ENCODE measurements around the gene SLCO2B1. TPM values are rescaled to one million over a fixed set of nuclear protein-coding genes. Genes with fewer than 3 reads are reported as not detected.

SLCO2B1 gene
- total and polyA plus RNA-seq, 11 donors = 4.7 to 167 (median 15.8) TPM

- intact Hi-C loops (cut with DNase I) = no loop called here
- H3K27ac ChIP-seq = no peak overlapping the region
- TF ChIP-seq POLR2A (IDR thresholded peaks at IDR 0.05) = no peak
- TF ChIP-seq, protein P1, sequence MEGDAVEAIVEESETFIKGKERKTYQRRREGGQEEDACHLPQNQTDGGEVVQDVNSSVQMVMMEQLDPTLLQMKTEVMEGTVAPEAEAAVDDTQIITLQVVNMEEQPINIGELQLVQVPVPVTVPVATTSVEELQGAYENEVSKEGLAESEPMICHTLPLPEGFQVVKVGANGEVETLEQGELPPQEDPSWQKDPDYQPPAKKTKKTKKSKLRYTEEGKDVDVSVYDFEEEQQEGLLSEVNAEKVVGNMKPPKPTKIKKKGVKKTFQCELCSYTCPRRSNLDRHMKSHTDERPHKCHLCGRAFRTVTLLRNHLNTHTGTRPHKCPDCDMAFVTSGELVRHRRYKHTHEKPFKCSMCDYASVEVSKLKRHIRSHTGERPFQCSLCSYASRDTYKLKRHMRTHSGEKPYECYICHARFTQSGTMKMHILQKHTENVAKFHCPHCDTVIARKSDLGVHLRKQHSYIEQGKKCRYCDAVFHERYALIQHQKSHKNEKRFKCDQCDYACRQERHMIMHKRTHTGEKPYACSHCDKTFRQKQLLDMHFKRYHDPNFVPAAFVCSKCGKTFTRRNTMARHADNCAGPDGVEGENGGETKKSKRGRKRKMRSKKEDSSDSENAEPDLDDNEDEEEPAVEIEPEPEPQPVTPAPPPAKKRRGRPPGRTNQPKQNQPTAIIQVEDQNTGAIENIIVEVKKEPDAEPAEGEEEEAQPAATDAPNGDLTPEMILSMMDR (IDR thresholded peaks at IDR 0.05) = no peak
- no peaks in the 10 kb centered on the region for H3K36me3 ChIP-seq
- DNase-seq = no peak
- H3K27me3 ChIP-seq = peaks cover 0 to 12% (median 0%) of the 10 kb centered on the region in 9 donors
- no peaks in the 10 kb centered on the region for H3K4me1 ChIP-seq
- 62 to 79% (median 76%) methylated on average over 2 of the region's 2 CpGs for WGBS, 4 donors
- no peak overlapping the region for H3K4me3 ChIP-seq
- ATAC-seq = no peak
- H3K9me3 ChIP-seq = no peaks in the 10 kb centered on the region
Observed at GRCh38 chr11:75229466-75229865, 78.6 kb downstream of the SLCO2B1 start.

DNA sequence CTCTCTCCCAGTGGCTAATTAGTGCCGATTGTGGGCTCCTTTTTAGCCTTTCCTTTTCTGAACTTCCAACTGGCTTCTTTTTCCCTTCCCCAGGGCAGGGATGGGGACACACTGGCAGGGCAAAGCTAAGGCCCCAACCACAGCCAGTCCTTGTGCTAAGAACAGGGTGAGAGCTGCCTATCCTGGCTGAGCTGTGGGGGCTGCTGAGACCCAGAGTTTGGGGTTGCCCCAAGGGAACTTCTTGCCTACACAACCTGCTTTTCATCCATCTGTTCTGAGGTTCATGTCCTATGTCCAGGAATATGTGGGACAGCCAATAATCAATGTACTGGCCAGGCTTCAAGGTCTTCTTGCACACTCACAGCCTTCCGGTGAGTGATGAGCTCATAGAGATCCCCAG, 79.7 kb downstream of the SLCO2B1 start:
- no peak overlapping the region for H3K4me3 ChIP-seq
- H3K36me3 ChIP-seq = no peaks in the 10 kb centered on the region
- no peaks in the 10 kb centered on the region for H3K4me1 ChIP-seq
- peaks cover 0 to 12% (median 0%) of the 10 kb centered on the region in 9 donors for H3K27me3 ChIP-seq
- intact Hi-C loops (cut with DNase I) = no loop called here
- TF ChIP-seq, protein P1 (IDR thresholded peaks at IDR 0.05) = no peak
- no peak for TF ChIP-seq POLR2A (IDR thresholded peaks at IDR 0.05)
- H3K27ac ChIP-seq = no peak overlapping the region
- H3K9me3 ChIP-seq = no peaks in the 10 kb centered on the region
- DNase-seq (no peak), ATAC-seq (no peak)
- WGBS, 4 donors = 61 to 80% (median 65%) methylated on average over 2 of the region's 2 CpGs

DNA sequence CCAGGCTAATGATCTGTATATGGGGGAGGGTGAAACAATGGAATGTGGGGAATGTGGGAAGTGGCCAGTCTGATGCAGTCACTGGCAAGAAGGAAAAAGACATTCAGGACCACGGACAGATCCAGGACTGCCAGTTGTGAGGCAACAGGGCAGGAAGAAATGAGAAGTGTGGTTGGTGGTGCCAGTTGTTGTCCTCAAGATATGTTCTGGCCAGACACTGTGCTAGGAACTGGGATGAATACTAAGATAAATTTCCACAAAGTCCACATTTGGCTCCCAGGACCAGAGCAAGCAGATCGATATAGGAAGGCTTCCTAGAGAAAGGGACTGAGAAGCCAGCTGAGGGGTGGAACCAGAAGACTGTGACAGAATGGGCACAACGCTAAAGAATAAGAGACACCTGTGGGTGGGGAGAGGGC, 82.9 kb downstream of the SLCO2B1 start:
- no peak overlapping the region for H3K4me3 ChIP-seq
- no peaks in the 10 kb centered on the region for H3K4me1 ChIP-seq
- no peaks in the 10 kb centered on the region for H3K36me3 ChIP-seq
- H3K27me3 ChIP-seq = peaks cover 0 to 18% (median 0%) of the 10 kb centered on the region in 9 donors
- DNase-seq (peak in 1 of 5 donors; percentile 32), ATAC-seq (no peak)
- no peak overlapping the region for H3K27ac ChIP-seq
- no peaks in the 10 kb centered on the region for H3K9me3 ChIP-seq
- intact Hi-C loops (cut with DNase I) = no loop called here
- TF ChIP-seq, protein P1 (IDR thresholded peaks at IDR 0.05) = no peak
- TF ChIP-seq POLR2A (IDR thresholded peaks at IDR 0.05) = no peak
- WGBS, 4 donors = 36 to 53% (median 48%) methylated on average over 3 of the region's 3 CpGs

DNA sequence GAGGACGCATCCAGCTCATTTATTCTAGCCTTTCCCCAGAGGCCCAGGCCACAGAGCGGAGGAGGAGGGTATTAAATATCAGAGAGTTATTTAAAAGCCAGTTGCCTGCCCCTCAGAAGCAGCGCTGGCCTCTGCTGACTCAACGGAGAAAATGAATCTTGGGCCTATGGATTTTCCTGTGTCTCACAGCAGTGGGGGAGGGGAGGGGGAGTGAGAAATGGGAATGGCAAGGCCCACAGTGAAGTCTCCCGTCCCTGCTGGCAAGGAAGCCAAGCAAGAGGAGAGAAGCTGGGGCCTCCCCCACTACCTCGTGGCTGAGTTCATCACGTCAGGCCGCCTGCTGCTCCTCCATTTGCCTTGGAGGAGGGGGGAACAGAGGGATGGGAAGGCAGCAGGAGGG, 85.2 kb downstream of the SLCO2B1 start:
- no peak for ATAC-seq
- 35 to 44% (median 42%) methylated on average over 8 of the region's 8 CpGs for WGBS, 4 donors
- intact Hi-C loops (cut with DNase I) = no loop called here

More for the DNA sequence above, 85.2 kb downstream of the SLCO2B1 start:
- Histone ChIP-seq H3K4me3 (no peak overlapping the region), H3K27ac (no peak overlapping the region), H3K27me3 (peaks cover 8 to 28% (median 13%) of the 10 kb centered on the region in 9 donors), H3K4me1 (peaks cover 0 to 11% (median 5%) of the 10 kb centered on the region in 12 donors), H3K9me3 (no peaks in the 10 kb centered on the region), H3K36me3 (no peaks in the 10 kb centered on the region)
- TF ChIP-seq, protein P1 (IDR thresholded peaks at IDR 0.05) = no peak
- TF ChIP-seq POLR2A (IDR thresholded peaks at IDR 0.05) = no peak
- DNase-seq = no peak

Data from heart left ventricle (tissue), 16 donors.